ENCODE data around the gene LGR5. TPM values are rescaled to one million over a fixed set of nuclear protein-coding genes. Genes with fewer than 3 reads are reported as not detected.

The LGR5 gene
- total RNA-seq, 1 donor from 2014 or later, result 13.8 TPM

GRCh38 chr12:71438670-71439361 lies 782 bp upstream of the LGR5 start:
- Mint-ChIP-seq H3K36me3 (ENCODE audit: low read depth) (peaks cover 2% of the 10 kb centered on the region), H3K27ac (ENCODE audit: unreplicated experiment) (peak overlapping the region; percentile 74), H3K27me3 (ENCODE audit: low read depth) (peaks cover 7% of the 10 kb centered on the region), H3K4me1 (ENCODE audit: low read depth) (peaks cover 36% of the 10 kb centered on the region), H3K4me3 (ENCODE audit: unreplicated experiment) (peak overlapping the region; percentile 77), H3K9me3 (ENCODE audit: low read depth) (peaks cover 17% of the 10 kb centered on the region)
- DNase-seq (ENCODE audit: low spot score), result no peak
- no peak for TF ChIP-seq CTCF (IDR thresholded peaks at IDR 0.05)

DNA sequence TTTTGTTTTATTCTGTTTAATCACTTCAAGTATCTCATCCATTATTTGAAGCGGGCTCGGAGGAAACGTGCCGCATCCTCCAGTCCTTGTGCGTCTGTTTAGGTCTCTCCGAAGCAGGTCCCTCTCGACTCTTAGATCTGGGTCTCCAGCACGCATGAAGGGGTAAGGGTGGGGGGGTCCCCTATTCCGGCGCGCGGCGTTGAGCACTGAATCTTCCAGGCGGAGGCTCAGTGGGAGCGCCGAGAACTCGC lies 311 bp upstream of the LGR5 start:
- DNase-seq (ENCODE audit: low spot score), result no peak
- Mint-ChIP-seq H3K4me1 (ENCODE audit: low read depth) (peaks cover 37% of the 10 kb centered on the region), H3K27me3 (ENCODE audit: low read depth) (peaks cover 7% of the 10 kb centered on the region), H3K36me3 (ENCODE audit: low read depth) (peaks cover 2% of the 10 kb centered on the region), H3K9me3 (ENCODE audit: low read depth) (peaks cover 12% of the 10 kb centered on the region), H3K4me3 (ENCODE audit: unreplicated experiment) (peak overlapping the region; percentile 77), H3K27ac (ENCODE audit: unreplicated experiment) (peak overlapping the region; percentile 74)
- no peak for TF ChIP-seq CTCF (IDR thresholded peaks at IDR 0.05)

- Mint-ChIP-seq H3K36me3 (ENCODE audit: low read depth) (peaks cover 2% of the 10 kb centered on the region), H3K4me3 (ENCODE audit: unreplicated experiment) (peak overlapping the region; percentile 77), H3K27ac (ENCODE audit: unreplicated experiment) (peak overlapping the region; percentile 75), H3K27me3 (ENCODE audit: low read depth) (peaks cover 7% of the 10 kb centered on the region), H3K9me3 (ENCODE audit: low read depth) (peaks cover 11% of the 10 kb centered on the region), H3K4me1 (ENCODE audit: low read depth) (peaks cover 45% of the 10 kb centered on the region)
- DNase-seq (ENCODE audit: low spot score), result no peak
- TF ChIP-seq CTCF (IDR thresholded peaks at IDR 0.05), result no peak
Measured at GRCh38 chr12:71440345-71440762, 756 bp downstream of the LGR5 start.

- Mint-ChIP-seq H3K27me3 (ENCODE audit: low read depth) (peaks cover 7% of the 10 kb centered on the region), H3K4me1 (ENCODE audit: low read depth) (peaks cover 51% of the 10 kb centered on the region)
Measured at GRCh38 chr12:71440763-71441748, 1.5 kb downstream of the LGR5 start.

More at GRCh38 chr12:71440763-71441748, 1.5 kb downstream of the LGR5 start:
- Mint-ChIP-seq H3K9me3 (ENCODE audit: low read depth) (peaks cover 5% of the 10 kb centered on the region), H3K27ac (ENCODE audit: unreplicated experiment) (peak overlapping the region; percentile 75), H3K36me3 (ENCODE audit: low read depth) (peaks cover 2% of the 10 kb centered on the region), H3K4me3 (ENCODE audit: unreplicated experiment) (peak overlapping the region; percentile 77)
- no peak for TF ChIP-seq CTCF (IDR thresholded peaks at IDR 0.05)
- no peak for DNase-seq (ENCODE audit: low spot score)
